Measurements from ENCODE around the gene CLDN11.

DNA sequence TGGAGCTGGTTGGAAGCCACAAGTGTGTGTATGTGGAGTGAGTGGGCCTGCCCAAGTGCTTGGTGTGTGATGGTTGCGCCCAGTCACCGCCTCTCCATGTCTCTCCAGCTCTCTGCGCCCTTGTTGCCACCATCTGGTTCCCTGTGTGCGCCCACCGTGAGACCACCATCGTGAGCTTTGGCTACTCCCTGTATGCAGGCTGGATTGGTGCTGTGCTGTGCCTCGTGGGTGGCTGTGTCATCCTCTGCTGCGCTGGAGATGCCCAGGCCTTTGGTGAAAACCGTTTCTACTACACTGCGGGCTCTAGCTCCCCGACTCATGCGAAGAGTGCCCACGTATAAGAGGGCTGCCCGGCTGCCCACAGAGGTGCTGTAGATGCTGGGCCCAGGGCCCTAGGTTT is 13.7 kb downstream of the CLDN11 start:
- TF ChIP-seq, protein P1, sequence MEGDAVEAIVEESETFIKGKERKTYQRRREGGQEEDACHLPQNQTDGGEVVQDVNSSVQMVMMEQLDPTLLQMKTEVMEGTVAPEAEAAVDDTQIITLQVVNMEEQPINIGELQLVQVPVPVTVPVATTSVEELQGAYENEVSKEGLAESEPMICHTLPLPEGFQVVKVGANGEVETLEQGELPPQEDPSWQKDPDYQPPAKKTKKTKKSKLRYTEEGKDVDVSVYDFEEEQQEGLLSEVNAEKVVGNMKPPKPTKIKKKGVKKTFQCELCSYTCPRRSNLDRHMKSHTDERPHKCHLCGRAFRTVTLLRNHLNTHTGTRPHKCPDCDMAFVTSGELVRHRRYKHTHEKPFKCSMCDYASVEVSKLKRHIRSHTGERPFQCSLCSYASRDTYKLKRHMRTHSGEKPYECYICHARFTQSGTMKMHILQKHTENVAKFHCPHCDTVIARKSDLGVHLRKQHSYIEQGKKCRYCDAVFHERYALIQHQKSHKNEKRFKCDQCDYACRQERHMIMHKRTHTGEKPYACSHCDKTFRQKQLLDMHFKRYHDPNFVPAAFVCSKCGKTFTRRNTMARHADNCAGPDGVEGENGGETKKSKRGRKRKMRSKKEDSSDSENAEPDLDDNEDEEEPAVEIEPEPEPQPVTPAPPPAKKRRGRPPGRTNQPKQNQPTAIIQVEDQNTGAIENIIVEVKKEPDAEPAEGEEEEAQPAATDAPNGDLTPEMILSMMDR (conservative IDR thresholded peaks at IDR 0.05 in 1 of 2, IDR thresholded peaks at IDR 0.05 in 1 of 2; ENCODE audit: low read depth in 1 of 2, low read length in 2 of 2), result no peak
- no peak for TF ChIP-seq EZH2 (IDR thresholded peaks at IDR 0.05; ENCODE audit: low read length, missing control alignments)

Measured in fibroblast of lung (primary cell).